Suppressor macrophage treated with lipopolysaccharide for 1 hour (primary cell): Measurements from ENCODE around the gene ODC1.
A peak's percentile ranks its signal among the peaks of the same experiment; 100 is the strongest.

Source experiments
- DNase-seq, 3 donors: peaks; one replicate each; pipeline ENCODE4 v3.0.0-alpha.2; 2020 to 2022

Gene ODC1

DNA sequence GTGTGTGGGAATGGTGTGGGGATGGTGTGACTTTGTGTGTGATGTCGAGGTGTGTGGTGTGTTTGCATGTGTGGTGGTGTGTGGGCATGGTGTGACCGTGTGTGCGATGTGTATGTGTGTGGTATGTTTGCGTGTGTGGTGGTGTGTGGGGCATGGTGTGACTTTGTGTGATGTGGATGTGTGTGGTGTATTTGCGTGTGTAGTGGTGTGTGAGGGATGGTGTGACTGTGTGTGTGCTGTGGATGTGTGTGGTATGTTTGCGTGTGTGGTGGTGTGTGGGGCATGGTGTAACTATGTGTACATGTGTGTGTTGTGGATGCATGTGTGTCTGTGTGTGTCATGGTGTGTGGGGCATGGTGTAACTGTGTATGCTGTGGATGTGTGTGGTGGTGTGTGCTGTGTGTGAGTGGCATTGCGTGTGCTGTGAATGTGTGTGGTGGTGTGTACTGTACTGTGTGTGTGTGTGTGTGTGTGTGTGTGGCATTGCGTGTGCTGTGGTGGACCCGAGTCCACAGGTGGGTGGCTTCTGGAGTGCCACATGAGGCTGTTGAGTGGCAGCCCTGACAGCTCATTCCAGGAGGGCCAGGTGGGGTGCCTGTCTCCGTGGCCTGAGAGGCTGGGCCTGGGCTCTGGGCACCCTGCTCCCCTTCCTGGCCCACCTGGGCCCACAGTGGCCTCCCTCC, 14.7 kb downstream of the ODC1 start:
- no peak for DNase-seq

DNA sequence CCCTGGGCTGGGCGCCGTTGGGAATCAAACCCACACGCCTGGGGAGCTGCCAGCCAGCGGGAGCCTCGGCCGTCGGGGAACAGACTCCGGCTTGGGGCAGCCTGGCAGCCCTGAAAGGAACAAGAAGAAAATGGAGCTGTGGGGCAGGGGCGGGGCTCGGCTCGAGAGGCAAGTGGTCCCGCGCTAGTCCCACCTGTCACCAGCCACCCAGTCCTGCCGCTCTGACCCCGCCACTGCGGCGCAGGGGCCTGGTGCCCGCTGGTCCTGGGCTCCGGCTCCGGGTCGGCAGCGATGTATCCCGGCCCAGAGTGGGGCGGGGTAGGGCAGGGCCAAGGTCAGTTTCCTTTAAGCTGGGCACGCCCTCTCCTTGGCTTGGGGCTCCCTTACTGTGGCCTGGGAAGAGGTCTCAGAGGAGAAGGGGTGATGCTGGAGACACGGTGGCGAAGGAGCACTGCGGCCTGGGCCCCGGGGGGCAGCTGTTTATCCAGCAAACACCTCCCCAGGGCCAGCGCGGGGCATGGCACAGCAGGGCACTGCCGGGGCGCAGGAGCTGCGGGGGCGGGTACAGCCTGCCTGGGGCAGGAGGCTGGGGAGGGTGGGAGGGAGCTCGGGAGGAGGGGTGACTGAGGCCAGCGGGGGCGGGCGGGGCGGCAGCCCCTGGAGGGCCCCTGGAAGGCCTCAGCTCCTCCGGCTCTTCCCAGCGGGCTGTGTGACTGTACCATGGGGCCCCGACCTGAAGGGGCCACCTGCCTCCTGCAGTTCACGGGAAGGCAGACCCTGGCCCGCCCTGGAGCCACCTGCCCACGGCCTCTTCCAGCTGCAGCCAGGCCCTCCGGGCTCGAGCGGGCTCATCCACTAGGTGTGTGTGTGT, 15.6 kb downstream of the ODC1 start:
- peak; percentile 44 to 68 (median 48) for DNase-seq

DNA sequence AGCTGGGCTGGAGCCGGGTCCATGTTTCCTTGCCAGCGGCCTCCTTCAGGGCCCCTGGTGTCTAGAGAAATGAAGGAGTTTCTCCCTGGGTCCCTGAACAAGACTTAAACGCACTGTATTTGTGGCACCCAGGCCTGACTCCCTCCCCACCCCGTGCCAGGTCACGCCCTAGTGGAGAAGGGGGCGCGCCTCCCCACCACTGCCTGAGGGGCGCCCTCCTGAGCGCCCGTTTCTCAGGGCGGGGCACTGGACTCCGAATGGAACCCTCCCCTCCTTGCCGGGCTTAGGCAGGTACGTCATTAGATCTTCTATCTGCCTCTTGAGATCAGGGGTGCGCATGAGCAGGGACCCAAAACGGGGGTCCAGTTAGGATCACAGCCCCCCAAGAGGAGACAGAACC, 16.3 kb downstream of the ODC1 start:
- peak in 1 of 3 donors; percentile 25 for DNase-seq

DNA sequence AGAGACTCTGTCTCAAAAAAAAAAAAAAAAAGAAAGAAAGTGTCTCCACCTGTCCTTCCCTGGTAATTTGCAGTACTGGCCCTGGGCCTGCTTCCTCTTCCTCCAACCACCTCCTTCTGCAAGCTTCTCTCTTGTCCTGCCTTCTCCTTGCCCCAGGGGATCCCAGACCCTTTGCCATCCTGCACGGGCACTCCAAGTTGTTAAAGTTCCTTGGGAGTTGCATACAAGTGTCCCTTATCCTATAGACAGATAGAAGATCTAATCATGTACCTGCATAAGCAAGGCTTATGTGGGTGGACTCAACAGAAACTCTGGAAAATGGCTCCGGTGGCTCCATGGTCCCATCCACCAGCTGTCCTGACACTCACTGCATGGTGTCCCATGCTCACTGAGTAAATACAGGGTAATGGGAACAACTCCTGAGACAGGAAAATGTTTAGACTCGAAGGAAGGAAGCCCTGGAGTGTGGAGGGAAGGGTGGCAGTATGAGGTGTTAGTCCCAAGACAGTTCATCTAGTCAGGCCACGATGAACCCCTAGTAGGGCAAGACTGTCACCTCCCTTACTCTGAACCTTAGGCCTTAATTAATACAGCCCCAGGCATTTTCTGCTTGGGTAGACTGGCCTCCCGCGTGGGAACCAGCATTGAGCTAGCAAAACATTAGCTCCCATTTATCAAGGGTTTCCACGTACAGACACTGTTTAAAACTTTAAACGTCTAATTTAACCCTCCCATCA, 17.1 kb downstream of the ODC1 start:
- no peak for DNase-seq

DNA sequence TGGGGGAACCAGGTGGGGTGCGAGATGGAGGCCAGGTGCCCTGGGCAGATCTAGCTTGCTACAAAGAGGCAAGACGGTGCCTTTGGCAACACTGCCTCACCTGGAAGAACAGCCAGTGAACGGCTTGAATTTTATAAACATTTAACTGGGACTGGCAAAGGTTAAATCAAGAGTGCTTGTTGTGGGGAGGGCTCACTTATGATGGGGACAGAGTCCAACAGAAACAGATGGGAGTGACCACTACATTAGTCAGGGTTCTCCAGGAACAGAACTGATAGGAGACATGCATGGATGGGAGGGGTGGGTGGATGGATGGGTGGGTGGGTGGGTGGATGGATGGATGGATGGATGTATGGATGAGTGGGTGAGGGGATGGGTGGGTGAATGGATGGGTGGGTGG, 19.2 kb downstream of the ODC1 start:
- no peak for DNase-seq

DNA sequence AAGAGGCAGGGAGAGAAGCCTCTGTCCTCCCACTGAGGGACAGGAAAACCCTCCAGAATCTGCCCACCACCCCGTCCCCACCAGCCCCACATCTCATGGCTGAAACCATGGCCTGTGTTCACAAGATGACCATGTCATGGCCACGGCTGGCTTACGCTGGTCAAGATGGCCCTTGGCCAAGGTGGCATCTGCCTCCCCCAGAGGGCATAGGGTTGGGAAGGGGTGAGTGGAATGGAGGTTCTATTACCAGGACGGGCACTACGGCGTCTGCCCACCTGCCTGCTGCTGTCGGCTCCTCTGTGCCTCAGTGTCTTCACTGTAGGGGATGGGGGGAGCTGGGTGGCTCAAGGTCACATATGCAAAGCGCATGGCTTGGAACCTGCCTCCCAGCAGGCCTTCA, 19.8 kb downstream of the ODC1 start:
- DNase-seq, result no peak

DNA sequence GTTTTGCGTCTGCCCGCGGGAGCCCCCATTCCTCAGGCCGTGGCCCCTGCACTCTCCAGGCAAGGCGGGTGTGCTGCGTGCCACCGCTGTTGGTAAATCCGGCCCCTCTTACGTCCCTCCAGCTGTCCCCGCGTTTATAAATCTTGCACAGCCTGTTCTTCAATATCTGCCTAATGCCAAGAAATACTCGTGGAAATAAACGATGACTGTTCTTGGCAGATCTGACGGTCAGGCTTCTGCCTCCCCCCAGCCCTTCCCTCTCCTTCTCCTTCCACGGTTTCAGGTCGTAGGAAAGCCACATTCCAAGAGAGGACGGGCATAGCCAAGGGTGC, 20.5 kb downstream of the ODC1 start:
- no peak for DNase-seq

DNA sequence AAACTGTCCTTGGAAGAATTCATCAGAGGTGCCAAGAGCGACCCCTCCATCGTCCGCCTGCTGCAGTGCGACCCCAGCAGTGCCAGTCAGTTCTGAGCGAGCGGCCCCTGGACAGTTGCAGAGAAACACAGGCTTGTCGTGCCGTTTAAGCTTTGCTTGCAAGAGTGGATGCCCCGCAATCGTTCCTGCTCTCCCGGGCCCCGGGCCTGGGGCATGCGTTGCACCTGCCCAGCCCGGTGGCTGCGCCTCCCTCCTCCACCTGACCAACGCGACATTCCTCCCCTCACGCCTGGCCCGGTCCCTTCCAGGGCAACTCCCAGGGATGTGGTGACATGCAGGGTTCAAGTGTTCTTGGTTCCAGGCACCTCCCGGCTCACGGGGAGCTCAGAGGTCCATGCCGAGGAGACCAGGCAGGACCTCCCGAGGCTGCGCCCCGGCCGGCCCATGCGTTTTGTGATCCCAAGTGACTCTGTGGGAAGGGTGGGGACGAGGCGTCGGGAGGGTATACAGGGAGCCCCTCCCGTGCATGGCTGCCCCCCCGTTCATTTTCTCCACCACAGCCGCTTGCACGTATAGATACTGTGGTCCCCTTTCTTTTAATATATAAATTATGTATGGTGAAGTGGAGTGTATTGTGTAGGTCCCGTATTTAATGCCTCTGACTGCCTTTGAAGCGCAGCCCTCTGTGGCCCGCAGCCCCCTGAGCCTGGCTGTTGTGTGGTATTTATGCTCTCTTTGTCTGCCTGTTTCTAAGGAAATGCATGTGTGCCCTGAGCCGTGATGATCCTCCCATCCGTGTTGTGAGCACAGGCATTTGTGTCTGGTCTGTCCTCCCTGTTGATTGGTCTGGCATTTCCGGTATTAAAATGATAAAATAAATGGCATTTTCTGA, 21.2 kb downstream of the ODC1 start:
- DNase-seq, result no peak

DNA sequence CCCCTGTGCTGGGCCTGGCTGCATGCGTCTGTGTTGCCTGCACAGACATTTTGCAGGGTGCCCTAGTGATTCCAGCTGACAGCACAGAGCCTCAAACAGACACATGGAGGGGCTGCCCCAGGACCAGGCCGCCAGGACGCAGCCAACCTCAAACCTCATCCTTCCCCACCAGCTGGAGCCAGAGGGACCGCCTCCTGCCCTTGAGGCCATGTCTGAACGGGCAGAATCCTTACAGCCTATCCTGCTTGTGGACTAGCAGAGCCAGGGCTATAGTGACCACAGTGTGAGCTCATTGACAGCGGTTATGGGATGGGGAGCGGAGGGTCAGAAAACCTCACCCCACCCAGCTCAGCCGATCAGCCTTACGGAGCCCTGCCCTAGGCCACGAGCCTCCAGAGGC, 22.4 kb downstream of the ODC1 start:
- no peak for DNase-seq

DNA sequence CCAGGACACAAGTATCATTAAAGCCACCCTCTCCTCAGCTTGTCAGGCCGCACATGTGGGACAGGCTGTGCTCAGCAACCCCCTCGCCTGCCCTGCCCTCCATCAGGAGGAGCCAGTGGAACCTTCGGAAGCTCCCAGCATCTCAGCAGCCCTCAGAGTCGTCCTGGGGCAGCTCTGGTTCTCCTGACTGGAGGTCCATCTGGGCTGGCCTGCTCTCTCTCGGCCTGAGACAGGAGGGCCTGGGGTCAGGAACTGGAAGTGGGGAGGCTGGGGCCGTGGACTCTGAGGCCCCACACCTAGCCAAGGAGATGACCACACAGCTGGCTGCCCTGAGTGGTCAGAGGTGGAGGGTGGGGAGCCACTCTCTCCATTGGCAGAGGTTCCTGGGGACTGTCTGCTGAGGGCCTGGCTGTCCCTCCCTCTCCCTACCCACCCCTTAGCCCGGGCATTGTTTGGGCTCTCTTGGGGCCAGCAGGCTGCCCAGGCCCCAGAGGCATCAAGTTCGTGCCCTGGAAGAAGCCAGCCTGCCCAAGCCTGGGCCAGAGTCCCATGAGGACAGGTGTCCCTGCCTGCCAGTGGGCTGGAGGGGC, 23.1 kb downstream of the ODC1 start:
- DNase-seq, result no peak

DNA sequence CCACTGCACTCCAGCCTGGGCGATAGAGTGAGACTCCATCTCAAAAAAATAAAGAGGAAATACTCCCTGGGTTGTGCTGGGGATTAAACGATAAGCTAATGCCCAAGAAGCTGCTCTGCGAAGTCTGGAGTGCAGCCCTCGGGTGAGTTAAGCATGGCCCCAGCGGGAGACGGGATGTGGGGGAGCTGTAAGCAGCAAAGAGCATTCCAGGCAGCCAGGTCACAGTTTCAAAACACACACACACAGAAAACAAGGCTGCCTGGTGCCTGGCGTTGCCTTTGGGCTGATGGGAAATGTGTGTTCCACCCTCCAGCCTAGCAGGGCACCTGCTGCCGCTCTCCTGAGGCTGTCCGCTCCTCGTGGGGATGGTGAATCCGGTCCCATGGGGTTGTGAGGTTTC, 24.1 kb downstream of the ODC1 start:
- DNase-seq, result no peak

DNA sequence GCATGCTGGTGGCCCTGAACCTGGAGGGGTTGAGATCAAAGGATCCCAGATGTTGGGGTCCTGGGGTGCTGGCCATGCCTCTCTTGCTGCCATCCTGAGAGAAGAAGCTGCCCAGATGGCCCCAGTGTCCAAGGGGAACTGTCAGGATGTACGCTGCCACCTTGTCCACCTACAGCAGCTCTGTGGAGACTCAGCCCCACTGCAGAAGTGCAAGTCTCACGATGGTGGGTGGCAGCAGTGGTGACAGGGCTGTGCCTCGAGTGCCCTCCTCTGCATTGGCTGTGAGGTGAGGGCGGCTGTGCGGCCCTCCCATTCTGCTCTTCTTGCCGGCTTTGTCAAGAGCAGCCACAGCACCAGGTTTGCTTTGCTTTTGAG, 24.7 kb downstream of the ODC1 start:
- no peak for DNase-seq

DNA sequence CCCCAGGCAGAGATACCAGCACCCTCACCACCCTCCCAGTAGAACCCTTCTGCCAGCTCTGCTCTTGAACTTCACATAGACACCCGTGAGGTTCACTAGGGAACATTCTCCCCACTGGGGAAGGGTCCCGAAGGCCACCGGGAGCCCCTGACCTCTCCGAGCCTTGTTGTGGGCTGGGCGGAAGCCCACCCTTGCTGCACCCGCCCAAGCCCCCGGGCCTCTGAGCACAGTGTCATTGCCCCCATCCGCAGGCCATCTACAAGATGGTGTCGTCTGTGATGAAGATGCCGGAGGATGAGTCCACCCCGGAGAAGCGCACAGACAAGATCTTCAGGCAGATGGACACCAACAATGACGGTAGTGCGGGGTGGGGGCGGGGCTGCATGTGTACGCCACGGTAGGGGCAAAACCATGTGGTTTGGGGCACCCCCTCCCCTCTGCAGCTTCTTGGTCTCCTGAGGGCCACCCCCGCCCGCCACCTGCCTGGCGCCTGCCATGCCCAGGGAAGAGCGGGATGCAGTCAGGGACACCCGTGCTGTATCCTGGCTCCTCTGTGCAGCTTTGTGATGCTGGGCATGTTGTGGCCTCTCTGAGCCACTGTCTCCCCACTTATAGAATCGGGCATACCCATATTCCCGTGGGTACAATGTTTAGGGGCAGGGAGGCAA, 25.3 kb downstream of the ODC1 start:
- no peak for DNase-seq

DNA sequence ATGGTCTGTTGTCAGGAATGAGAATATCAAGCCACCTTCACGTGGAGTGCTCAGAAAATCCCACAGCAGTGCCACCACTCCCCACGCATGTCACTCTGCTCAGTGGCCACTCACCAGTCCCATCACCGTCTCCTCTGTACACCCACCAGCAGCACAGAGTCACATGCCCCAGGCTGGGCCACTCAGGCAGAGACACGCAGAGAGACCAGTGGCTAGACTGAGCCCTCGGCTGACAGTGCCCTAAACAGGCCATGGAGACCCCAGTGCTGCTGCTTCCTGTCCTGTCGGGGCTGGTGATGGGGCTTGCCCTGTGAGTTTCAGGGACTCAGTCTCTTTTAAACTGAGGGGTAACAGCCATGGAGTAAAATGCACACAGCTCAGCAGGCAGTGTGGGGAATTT, 25.9 kb downstream of the ODC1 start:
- DNase-seq, result no peak

DNA sequence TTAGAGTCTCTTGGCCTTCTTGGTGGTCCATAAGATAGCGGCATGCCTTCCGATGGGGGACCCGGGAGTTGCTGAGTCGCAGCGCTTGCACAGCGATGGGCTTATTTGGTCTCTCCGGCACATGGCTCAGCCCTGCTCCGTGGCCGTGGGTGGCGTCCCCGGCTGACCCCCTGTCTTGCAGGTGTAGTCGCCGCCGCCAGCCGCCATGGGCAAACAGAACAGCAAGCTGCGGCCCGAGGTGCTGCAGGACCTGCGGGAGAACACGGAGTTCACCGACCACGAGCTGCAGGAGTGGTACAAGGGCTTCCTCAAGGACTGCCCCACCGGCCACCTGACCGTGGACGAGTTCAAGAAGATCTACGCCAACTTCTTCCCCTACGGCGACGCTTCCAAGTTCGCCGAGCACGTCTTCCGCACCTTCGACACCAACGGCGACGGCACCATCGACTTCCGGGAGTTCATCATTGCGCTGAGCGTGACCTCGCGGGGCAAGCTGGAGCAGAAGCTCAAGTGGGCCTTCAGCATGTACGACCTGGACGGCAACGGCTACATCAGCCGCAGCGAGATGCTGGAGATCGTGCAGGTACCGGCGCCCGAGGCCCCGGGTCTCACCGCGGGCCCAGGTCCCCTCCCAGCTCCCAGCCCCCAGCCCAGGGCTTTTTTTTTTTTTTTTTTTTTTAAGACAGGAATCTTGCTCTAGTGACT, 28.4 kb downstream of the ODC1 start:
- no peak for DNase-seq

DNA sequence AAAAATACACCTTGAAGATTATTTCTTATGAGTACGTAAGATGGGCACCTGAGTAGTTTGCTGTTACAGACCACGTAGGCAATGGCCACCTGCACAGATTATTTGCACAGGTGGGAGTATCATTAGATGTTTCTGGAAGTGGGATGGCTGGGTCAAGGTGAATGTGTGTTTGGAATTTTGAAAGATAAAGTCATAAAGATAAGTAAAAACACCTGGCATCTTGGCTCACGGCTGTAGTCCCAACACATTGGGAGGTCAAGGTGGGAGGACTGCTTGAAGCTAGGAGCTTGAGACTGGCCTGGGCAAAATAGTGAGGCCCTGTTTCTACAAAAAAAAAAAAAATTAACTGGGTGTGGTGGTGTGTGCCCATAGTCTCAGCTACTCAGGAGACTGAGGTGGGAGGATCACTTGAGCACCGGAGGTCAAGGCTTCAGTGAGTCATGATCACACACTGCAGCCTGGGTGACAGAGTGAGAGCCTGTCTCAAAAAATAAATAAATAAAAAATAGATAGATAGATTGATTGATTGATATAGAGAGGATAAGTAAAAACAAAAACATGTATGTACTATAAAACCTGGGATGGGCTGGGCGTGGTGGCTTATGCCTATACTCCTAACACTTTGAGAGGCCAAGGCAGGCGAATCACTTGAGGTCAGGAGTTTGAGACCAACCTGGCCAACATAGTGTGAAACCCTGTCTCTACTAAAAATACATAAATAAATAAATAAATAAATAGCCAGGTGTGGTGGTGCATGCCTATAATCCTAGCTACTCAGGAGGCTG, 30.4 kb downstream of the ODC1 start:
- DNase-seq, result no peak

DNA sequence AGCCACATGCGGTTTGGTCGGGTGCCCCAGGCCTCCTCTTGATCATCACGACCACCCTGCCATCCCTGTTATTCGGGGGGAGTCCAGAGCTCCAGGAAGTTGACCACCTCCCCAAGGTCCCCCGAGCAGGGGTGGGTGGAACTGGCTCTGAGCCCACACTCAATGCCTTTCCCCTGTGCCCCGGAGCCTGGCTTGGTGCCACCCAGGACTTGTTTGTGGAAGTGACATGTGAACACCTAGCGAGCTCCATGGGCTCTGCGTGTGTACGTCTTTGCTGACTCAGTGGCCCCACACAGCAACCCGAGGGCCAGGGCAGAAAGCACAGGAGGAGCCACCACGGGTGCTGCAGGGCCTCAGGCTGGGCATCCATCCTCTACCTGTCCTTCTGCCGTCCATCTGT, 32.5 kb downstream of the ODC1 start:
- no peak for DNase-seq

DNA sequence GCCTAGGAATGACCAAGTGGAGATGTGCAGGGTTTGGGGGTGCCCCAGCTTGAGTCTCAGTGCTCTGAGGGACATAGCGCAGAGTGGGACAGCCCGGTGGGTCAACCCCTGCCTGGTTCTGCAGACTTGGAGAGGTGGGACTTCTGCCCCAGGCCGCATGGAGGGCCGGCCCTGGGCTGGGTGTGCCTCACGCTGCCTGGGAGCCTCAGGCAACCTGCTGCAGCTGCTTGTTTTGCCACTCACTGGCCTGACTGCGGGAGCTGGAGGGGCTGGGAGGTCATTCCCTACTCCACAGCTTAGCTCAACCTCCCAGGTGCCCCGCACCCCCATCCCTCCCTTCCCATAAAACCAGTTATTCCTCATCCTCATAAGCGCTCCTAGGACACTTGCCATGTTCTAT, 33.1 kb downstream of the ODC1 start:
- no peak for DNase-seq

DNA sequence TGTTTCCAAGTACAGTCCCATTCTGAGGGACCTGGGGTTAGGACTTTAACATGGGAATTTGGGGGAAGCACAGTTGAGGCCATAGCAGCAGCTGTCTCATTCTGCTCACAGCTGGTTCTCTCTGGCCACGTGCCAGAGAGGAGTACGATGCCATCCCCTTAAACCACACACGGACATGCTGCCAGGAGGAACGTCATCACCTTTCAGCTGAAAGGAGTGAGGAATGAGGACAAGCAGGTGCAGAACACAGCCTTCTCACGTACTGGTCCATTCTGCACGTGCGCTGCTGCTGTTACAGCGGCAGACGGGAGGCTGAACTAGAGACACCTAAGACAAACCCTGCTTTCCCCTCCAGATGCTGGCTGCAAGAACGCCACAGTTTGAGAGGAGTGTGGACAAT, 33.5 kb downstream of the ODC1 start:
- no peak for DNase-seq

DNA sequence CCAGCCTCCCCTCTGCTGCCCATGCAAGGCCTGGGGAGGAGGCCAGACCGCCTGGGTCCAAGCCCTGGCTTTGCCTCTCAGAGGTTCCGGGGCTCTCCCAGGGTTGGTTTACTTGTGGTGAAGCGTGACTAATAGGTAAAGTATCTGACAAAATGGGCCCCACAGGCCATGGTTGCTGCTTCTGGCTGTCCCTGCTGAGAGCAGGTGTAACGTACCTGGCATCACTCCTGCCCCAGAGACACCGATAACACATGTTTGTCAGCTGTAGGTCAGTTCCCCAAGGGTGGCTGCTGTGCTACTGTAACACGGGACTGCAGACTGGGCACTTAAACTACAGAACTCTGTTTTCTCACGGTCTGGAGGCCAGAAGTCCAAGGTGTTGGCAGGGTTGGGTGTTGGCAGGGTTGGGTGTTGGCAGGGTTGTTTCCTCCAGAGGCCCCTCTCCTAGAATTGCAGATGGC, 34.1 kb downstream of the ODC1 start:
- no peak for DNase-seq
